GM12892 (cell line): ENCODE measurements around the gene RAB23.

Experiments
- POLR2A ChIP-seq: IDR thresholded peaks from 2 replicates; pipeline ENCODE4 v1.6.1; 2011; ENCODE audit warnings: low read depth, low read length, control low read depth
- TAF1 ChIP-seq: IDR thresholded peaks from 2 replicates; pipeline ENCODE4 v1.6.1; 2011; ENCODE audit warnings: low read depth, mild to moderate bottlenecking, control low read depth, low read length, borderline replicate concordance

- TF ChIP-seq POLR2A: no peak
- TF ChIP-seq TAF1: no peak
These were observed 48.1 kb downstream of the RAB23 start for GRCh38 chr6:57173886-57174510.
